Breast epithelium (tissue), 4 donors: ENCODE data around the gene RASD2. TPM values are rescaled to one million over a fixed set of nuclear protein-coding genes. Genes with fewer than 3 reads are reported as not detected.

Experiments
- DNase-seq, 2 donors: peaks; one replicate each; pipeline ENCODE4 v3.0.0-alpha.2; 2019; ENCODE audit warnings: low spot score in 2 of 2
- H3K27ac ChIP-seq, 2 donors: fragments of 200-600 bp; sonication (generic) in 1 of 2; one replicate each; pipeline ENCODE4 v1.5.1; 2016 to 2019; ENCODE audit warnings: mild to moderate bottlenecking in 1 of 2
- H3K27me3 ChIP-seq, 2 donors: fragments of 200-600 bp; sonication (generic) in 1 of 2; one replicate each; pipeline versions ENCODE4 v1.5.1 to v1.6.0; 2017 to 2019; ENCODE audit warnings: control low read depth in 1 of 2, mild to moderate bottlenecking in 1 of 2
- H3K36me3 ChIP-seq: fragments of 200-600 bp; one replicate; pipeline ENCODE4 v1.5.1; 2019
- H3K4me1 ChIP-seq, 2 donors: fragments of 200-600 bp; sonication (generic); one replicate each; pipeline ENCODE4 v1.5.1; 2016 to 2019; ENCODE audit warnings: control low read depth in 1 of 2
- H3K4me3 ChIP-seq, 3 donors: fragments of 200-600 bp; sonication (generic); 1 replicate in 2 of 3; 2 replicates in 1 of 3; pipeline ENCODE4 v1.5.1; 2016 to 2019; ENCODE audit warnings: mild to moderate bottlenecking in 3 of 3, moderate library complexity in 2 of 3
- H3K9me3 ChIP-seq, 2 donors: fragments of 200-600 bp; sonication (generic) in 1 of 2; one replicate each; pipeline ENCODE4 v1.5.1; 2016 to 2019; ENCODE audit warnings: control low read depth in 1 of 2
- POLR2A ChIP-seq: fragments of 450-650 bp; IDR thresholded peaks from one replicate; pipeline ENCODE4 v1.6.1; 2016; ENCODE audit warnings: antibody characterized with exemption, mild to moderate bottlenecking, moderate library complexity
- POLR2AphosphoS5 ChIP-seq, 3 donors: sonication (generic); formaldehyde crosslinking; IDR thresholded peaks; one replicate each; pipeline ENCODE4 v1.6.1; 2017; ENCODE audit warnings: antibody characterized with exemption in 3 of 3
- intact Hi-C: fragments of 100-400 bp; cut with DNase I; formaldehyde crosslinking; loops from one replicate; pipeline ENCODE4 v1.15.1; 2023; ENCODE audit warnings: low total_unique reads
- total RNA-seq, 3 donors: library from RNA; depleted of rRNA; stranded (reverse); fragments of >200 nt; gene quantifications; one replicate each; pipeline ENCODE4 v1.1.0, GENCODE V29; 2016
- TF ChIP-seq, protein P1 (sequence below), 3 donors: fragments of 450-650 bp; IDR thresholded peaks; one replicate each; pipeline ENCODE4 v1.5.1; 2016 to 2017; ENCODE audit warnings: antibody characterized with exemption in 3 of 3, mild to moderate bottlenecking in 3 of 3, moderate library complexity in 3 of 3

The RASD2 gene
- total RNA-seq, 3 donors from 2014 or later: 0.16 to 1.3 (median 0.88) TPM

DNA sequence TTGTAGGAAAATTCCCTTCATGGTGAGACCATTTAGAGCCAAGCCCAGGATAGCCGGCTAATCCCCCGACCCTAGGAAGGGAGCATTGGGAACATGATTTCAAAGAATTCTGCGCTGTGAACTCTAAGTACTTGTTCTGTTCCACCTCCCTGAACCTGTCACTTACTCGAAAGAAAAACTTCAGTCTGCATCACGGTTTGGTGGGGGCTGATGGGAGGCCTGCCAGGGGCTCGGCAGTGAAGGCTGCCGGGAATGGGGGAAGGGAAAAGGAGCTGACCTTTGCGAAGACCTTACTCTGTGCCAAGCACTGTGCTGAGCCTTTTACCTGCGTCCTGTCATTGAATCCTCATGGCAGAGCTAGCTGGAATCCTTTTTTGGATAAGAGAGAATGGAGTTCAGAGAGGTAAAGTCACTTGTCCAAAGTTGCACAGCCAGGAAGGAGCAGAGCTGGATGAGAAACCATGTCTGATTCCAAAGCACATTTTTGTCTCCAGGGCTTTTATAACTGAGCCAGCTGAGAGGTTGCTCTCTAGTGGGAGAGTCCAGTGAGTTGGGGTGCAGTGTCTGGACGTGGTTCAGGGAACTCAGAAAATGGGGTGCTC lies 15.4 kb downstream of the RASD2 start:
- intact Hi-C loops: no loop called here
- no peak for DNase-seq
- no peaks in the 10 kb centered on the region for H3K4me1 ChIP-seq

DNA sequence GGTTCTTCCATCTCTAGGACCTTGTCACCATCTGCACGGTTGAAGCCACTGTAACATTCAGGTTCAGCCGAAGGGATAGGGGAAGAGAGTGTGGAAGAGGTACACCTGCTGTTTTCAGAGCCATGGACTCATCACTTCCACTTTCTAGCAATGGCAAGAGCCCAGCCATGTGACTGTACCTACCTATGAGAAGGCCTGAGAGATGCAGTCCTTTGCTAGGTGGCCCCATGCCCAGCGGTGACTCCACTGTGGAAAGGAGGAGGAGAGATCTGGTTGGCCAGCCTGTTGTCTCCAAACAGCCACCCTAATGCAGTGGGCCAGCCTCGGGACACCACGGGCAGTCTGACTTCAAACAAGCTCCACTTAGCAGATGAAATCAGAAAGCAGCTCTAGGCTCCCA lies 16.0 kb downstream of the RASD2 start:
- no peaks in the 10 kb centered on the region for H3K36me3 ChIP-seq
- no peaks in the 10 kb centered on the region for H3K4me1 ChIP-seq
- H3K27ac ChIP-seq: no peak overlapping the region
- no peaks in the 10 kb centered on the region for H3K27me3 ChIP-seq
- H3K9me3 ChIP-seq: no peaks in the 10 kb centered on the region
- H3K4me3 ChIP-seq: no peak overlapping the region
- DNase-seq: no peak
- intact Hi-C loops: no loop called here
- TF ChIP-seq POLR2AphosphoS5 (IDR thresholded peaks at IDR 0.05) (no peak), POLR2A (no peak)
- TF ChIP-seq, protein P1, sequence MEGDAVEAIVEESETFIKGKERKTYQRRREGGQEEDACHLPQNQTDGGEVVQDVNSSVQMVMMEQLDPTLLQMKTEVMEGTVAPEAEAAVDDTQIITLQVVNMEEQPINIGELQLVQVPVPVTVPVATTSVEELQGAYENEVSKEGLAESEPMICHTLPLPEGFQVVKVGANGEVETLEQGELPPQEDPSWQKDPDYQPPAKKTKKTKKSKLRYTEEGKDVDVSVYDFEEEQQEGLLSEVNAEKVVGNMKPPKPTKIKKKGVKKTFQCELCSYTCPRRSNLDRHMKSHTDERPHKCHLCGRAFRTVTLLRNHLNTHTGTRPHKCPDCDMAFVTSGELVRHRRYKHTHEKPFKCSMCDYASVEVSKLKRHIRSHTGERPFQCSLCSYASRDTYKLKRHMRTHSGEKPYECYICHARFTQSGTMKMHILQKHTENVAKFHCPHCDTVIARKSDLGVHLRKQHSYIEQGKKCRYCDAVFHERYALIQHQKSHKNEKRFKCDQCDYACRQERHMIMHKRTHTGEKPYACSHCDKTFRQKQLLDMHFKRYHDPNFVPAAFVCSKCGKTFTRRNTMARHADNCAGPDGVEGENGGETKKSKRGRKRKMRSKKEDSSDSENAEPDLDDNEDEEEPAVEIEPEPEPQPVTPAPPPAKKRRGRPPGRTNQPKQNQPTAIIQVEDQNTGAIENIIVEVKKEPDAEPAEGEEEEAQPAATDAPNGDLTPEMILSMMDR (IDR thresholded peaks at IDR 0.05): no peak

More for the DNA sequence above, 15.4 kb downstream of the RASD2 start:
- Histone ChIP-seq H3K27me3 (no peaks in the 10 kb centered on the region), H3K4me3 (no peak overlapping the region), H3K36me3 (no peaks in the 10 kb centered on the region), H3K9me3 (no peaks in the 10 kb centered on the region), H3K27ac (no peak overlapping the region)
- TF ChIP-seq POLR2A (no peak), POLR2AphosphoS5 (IDR thresholded peaks at IDR 0.05) (no peak)
- TF ChIP-seq, protein P1 (IDR thresholded peaks at IDR 0.05): no peak

DNA sequence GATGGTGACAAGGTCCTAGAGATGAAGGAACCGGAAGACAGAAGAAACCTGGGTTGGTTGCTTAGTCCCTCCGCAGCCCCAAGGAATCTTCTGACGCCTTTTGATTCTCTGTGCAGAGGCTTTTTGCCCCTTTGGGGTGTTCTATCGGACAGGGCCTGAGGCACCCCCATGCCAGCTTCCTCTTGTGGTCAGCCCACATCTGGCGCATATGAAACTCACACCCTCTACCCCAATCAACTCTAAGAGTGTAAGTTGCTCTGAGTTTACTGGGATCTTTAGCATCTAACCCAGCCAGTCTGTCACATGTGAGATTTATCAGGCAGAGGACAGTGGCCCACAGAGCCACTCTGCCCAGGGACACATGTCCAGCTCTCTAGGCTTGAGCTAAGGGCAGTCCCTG lies 17.4 kb downstream of the RASD2 start:
- no peak overlapping the region for H3K27ac ChIP-seq
- no peak overlapping the region for H3K4me3 ChIP-seq
- TF ChIP-seq, protein P1 (IDR thresholded peaks at IDR 0.05): no peak
- TF ChIP-seq POLR2A (no peak), POLR2AphosphoS5 (IDR thresholded peaks at IDR 0.05) (no peak)
- no peaks in the 10 kb centered on the region for H3K4me1 ChIP-seq
- H3K9me3 ChIP-seq: no peaks in the 10 kb centered on the region
- H3K27me3 ChIP-seq: no peaks in the 10 kb centered on the region
- intact Hi-C loops: no loop called here
- DNase-seq: no peak
- no peaks in the 10 kb centered on the region for H3K36me3 ChIP-seq

DNA sequence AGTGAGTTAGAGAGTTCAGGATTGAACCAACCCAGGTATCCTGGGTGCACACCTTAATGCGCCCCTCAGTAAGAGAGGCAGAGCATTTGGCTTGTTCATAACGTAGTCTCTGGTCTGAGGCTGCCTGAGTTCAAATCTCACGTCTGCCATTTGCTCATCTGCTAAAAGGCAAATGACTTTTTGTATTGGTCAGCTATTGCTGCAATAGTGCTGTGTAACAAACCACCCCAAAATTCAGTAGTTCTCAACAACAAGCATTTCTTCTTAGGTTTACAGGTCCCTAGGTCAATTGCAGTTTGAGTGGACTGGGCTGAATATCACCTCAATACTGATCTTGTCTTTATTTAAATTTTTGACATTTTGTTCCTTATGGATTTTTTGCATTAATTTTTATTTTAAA lies 18.1 kb downstream of the RASD2 start:
- H3K27me3 ChIP-seq: no peaks in the 10 kb centered on the region
- no peaks in the 10 kb centered on the region for H3K36me3 ChIP-seq
- DNase-seq: no peak
- no peaks in the 10 kb centered on the region for H3K9me3 ChIP-seq
- no peaks in the 10 kb centered on the region for H3K4me1 ChIP-seq
- intact Hi-C loops: no loop called here
- no peak for TF ChIP-seq POLR2AphosphoS5 (IDR thresholded peaks at IDR 0.05)
- TF ChIP-seq POLR2A: no peak
- TF ChIP-seq, protein P1 (IDR thresholded peaks at IDR 0.05): no peak
- no peak overlapping the region for H3K27ac ChIP-seq
- no peak overlapping the region for H3K4me3 ChIP-seq

DNA sequence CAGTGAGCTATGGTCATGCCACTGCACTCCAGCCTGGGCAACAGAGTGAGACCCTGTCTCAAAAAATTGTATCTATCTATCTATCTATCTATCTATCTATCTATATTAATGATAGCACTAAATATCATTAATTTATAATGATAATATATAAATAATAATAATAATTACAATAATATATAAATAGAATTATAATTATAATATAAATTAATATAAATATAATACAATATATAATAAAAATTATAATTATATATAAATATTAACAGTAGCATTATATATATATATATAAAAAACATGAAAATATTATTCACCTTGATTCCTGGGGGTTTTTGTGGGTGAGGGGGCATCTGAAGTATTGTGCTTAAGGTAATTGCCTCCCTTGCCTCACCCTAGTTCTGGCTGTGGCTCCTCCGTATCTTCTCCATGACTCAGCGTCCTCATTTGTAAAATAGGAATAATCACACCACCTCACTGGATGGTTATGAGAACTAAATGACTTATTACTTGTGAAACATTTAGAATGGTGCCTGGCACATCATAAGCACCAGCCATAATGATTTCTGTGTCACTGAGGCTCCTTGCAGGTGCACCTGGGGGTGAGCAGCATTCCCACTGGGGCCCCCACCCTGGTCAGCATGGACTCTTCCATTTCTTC lies 18.8 kb downstream of the RASD2 start:
- TF ChIP-seq POLR2A: no peak
- no peak for TF ChIP-seq POLR2AphosphoS5 (IDR thresholded peaks at IDR 0.05)
- TF ChIP-seq, protein P1 (IDR thresholded peaks at IDR 0.05): no peak
- H3K4me3 ChIP-seq: no peak overlapping the region
- H3K36me3 ChIP-seq: no peaks in the 10 kb centered on the region
- H3K27me3 ChIP-seq: no peaks in the 10 kb centered on the region
- no peak overlapping the region for H3K27ac ChIP-seq
- no peaks in the 10 kb centered on the region for H3K9me3 ChIP-seq
- DNase-seq: no peak
- no peaks in the 10 kb centered on the region for H3K4me1 ChIP-seq
- intact Hi-C loops: no loop called here
